IMR-90 (cell line): ENCODE measurements around the gene DRD4. TPM values are rescaled to one million over a fixed set of nuclear protein-coding genes. Genes with fewer than 3 reads are reported as not detected.

Source experiments
- ATAC-seq: fragments of 200-7000 bp; cut with Tn5 transposase; 2 replicates; pipeline ENCODE4 v1.9.1; 2020; ENCODE audit warnings: low read depth, mild to moderate bottlenecking, moderate library complexity
- BruUV-seq: library from RNA; stranded (reverse); fragments of 400-500 nt; replicated peaks from 2 replicates; lab custom pipeline; 2021; lab: Mats Ljungman, UMichigan
- CTCF ChIA-PET: fragments of 300-600 bp; formaldehyde crosslinking; extraction: SDS; loops from one replicate; lab custom pipeline; 2021; ENCODE audit warnings: antibody characterized with exemption; lab: Yijun Ruan, JAX
- POLR2A ChIA-PET: fragments of 300-600 bp; sonication (Branson Sonifier 250); formaldehyde crosslinking; loops from one replicate; lab custom pipeline; 2022; ENCODE audit warnings: antibody characterized with exemption; ENCODE audit not compliant: unreplicated experiment; lab: Charles Lee
- DNase-seq: peaks from one replicate; pipeline ENCODE4 v3.0.0; 2013
- H2AFZ ChIP-seq: replicated peaks from 2 replicates; pipeline ENCODE3; 2013; ENCODE audit warnings: low read length, mild to moderate bottlenecking; ENCODE audit not compliant: poor library complexity
- H2AK5ac ChIP-seq: 2 replicates; pipeline ENCODE4 v1.6.1; 2013; ENCODE audit warnings: low read depth, low read length, inconsistent platforms
- H2AK9ac ChIP-seq: replicated peaks from 2 replicates; pipeline ENCODE3; 2013; ENCODE audit warnings: mild to moderate bottlenecking, low read depth, low read length, moderate library complexity; ENCODE audit not compliant: poor library complexity
- H2BK120ac ChIP-seq: 2 replicates; pipeline ENCODE4 v1.6.1; 2013; ENCODE audit warnings: low read depth, low read length, inconsistent platforms
- H2BK15ac ChIP-seq: 3 replicates; pipeline ENCODE4 v1.6.1; 2013; ENCODE audit warnings: low read depth, low read length, inconsistent platforms
- H2BK20ac ChIP-seq: 2 replicates; pipeline ENCODE4 v1.6.1; 2013; ENCODE audit warnings: low read depth, mild to moderate bottlenecking, inconsistent platforms, low read length, moderate library complexity
- H2BK5ac ChIP-seq: 2 replicates; pipeline ENCODE4 v1.6.1; 2013; ENCODE audit warnings: mild to moderate bottlenecking, low read depth, low read length, inconsistent platforms; ENCODE audit not compliant: poor library complexity, severe bottlenecking
- H3K14ac ChIP-seq: replicated peaks from 2 replicates; pipeline ENCODE4 v1.6.1; 2013; ENCODE audit warnings: low read depth, low read length, inconsistent platforms
- H3K18ac ChIP-seq: 2 replicates; pipeline ENCODE4 v1.6.1; 2013; ENCODE audit warnings: low read depth, low read length, control low read depth
- H3K23ac ChIP-seq: 2 replicates; pipeline ENCODE4 v1.6.1; 2013; ENCODE audit warnings: low read depth, low read length, inconsistent platforms
- H3K27ac ChIP-seq: 2 replicates; pipeline ENCODE4 v1.5.1; 2013; ENCODE audit warnings: mild to moderate bottlenecking, control low read depth, low read length; ENCODE audit not compliant: insufficient read depth
- H3K27me3 ChIP-seq: 2 replicates; pipeline ENCODE4 v1.6.1; 2013; ENCODE audit warnings: low read length; ENCODE audit not compliant: control insufficient read depth, insufficient read depth
- H3K36me3 ChIP-seq: 2 replicates; pipeline ENCODE4 v1.6.1; 2013; ENCODE audit warnings: low read length, mixed read lengths; ENCODE audit not compliant: control insufficient read depth, insufficient read depth
- H3K4ac ChIP-seq: 2 replicates; pipeline ENCODE4 v1.6.1; 2013; ENCODE audit warnings: low read depth, low read length, inconsistent platforms
- H3K4me1 ChIP-seq: 2 replicates; pipeline ENCODE4 v1.6.1; 2013; ENCODE audit warnings: low read length, mixed read lengths; ENCODE audit not compliant: control insufficient read depth, insufficient read depth
- H3K4me2 ChIP-seq: 2 replicates; pipeline ENCODE4 v1.6.1; 2013; ENCODE audit warnings: low read depth, mild to moderate bottlenecking, control low read depth, low read length, moderate library complexity
- H3K4me3 ChIP-seq: 2 replicates; pipeline ENCODE4 v1.5.1; 2013; ENCODE audit warnings: low read depth, mild to moderate bottlenecking, control low read depth, low read length, moderate library complexity; ENCODE audit not compliant: insufficient read depth
- H3K56ac ChIP-seq: 2 replicates; pipeline ENCODE4 v1.6.1; 2013; ENCODE audit warnings: low read length, inconsistent platforms; ENCODE audit not compliant: insufficient read depth; ENCODE audit errors: extremely low read depth
- H3K79me1 ChIP-seq, 2 experiments: 2 replicates each; pipeline ENCODE4 v1.6.1; 2013; ENCODE audit warnings: low read length in 2 of 2, inconsistent platforms in 1 of 2, low read depth in 1 of 2
- H3K9ac ChIP-seq: 2 replicates; pipeline ENCODE4 v1.6.1; 2013; ENCODE audit warnings: low read depth, low read length, control low read depth
- H3K9me1 ChIP-seq: 2 replicates; pipeline ENCODE4 v1.6.1; 2013; ENCODE audit warnings: low read length, inconsistent platforms; ENCODE audit not compliant: insufficient read depth
- H3K9me3 ChIP-seq: 2 replicates; pipeline ENCODE4 v1.6.1; 2013; ENCODE audit warnings: low read length; ENCODE audit not compliant: control insufficient read depth, insufficient read depth
- H4K20me1 ChIP-seq: 2 replicates; pipeline ENCODE4 v1.6.1; 2013; ENCODE audit warnings: low read length, inconsistent platforms; ENCODE audit not compliant: insufficient read depth
- H4K5ac ChIP-seq: 2 replicates; pipeline ENCODE4 v1.6.1; 2013; ENCODE audit warnings: mild to moderate bottlenecking, low read depth, low read length, control low read depth
- H4K8ac ChIP-seq, 2 experiments: 2 replicates each; pipeline ENCODE4 v1.6.1; 2013; ENCODE audit warnings: low read depth in 2 of 2, low read length in 2 of 2, control low read depth in 1 of 2, inconsistent platforms in 1 of 2
- H4K91ac ChIP-seq: 2 replicates; pipeline ENCODE4 v1.6.1; 2013; ENCODE audit warnings: low read depth, low read length, inconsistent platforms; ENCODE audit not compliant: insufficient read depth
- BHLHE40 ChIP-seq: fragments of 150-350 bp; IDR thresholded peaks from 2 replicates; pipeline ENCODE4 v1.6.1; 2016; ENCODE audit warnings: mild to moderate bottlenecking, low read depth, low read length
- CTCF ChIP-seq: conservative IDR thresholded peaks from 2 replicates; pipeline ENCODE4 v1.5.1; 2012; ENCODE audit warnings: mild to moderate bottlenecking, low read depth, low read length, improper control_type of control experiment
- ELK1 ChIP-seq: fragments of 150-350 bp; IDR thresholded peaks from 2 replicates; pipeline ENCODE4 v1.6.1; 2016; ENCODE audit warnings: low read depth, mild to moderate bottlenecking, low read length, moderate library complexity, borderline replicate concordance
- FOS ChIP-seq: fragments of 150-350 bp; IDR thresholded peaks from 2 replicates; pipeline ENCODE4 v1.6.1; 2016; ENCODE audit warnings: low read depth, low read length
- MAZ ChIP-seq: IDR thresholded peaks from 2 replicates; pipeline ENCODE4 v1.6.1; 2012; ENCODE audit warnings: low read depth, mild to moderate bottlenecking, low read length, improper control_type of control experiment, moderate library complexity, borderline replicate concordance
- MXI1 ChIP-seq: IDR thresholded peaks from 2 replicates; pipeline ENCODE4 v1.6.1; 2012; ENCODE audit warnings: low read depth, mild to moderate bottlenecking, low read length, moderate library complexity, borderline replicate concordance
- POLR2A ChIP-seq: IDR thresholded peaks from 2 replicates; pipeline ENCODE4 v1.6.1; 2012; ENCODE audit warnings: mild to moderate bottlenecking, low read depth, low read length
- RAD21 ChIP-seq: IDR thresholded peaks from 2 replicates; pipeline ENCODE4 v1.6.1; 2012; ENCODE audit warnings: low read length, improper control_type of control experiment
- RFX5 ChIP-seq: IDR thresholded peaks from 2 replicates; pipeline ENCODE4 v1.8.0; 2012; ENCODE audit warnings: low read depth, mild to moderate bottlenecking, low read length, moderate library complexity
- SMC3 ChIP-seq: fragments of 150-350 bp; IDR thresholded peaks from 2 replicates; pipeline ENCODE4 v1.6.1; 2016; ENCODE audit warnings: low read depth, mild to moderate bottlenecking, antibody characterized with exemption, low read length, moderate library complexity
- USF2 ChIP-seq: fragments of 150-350 bp; IDR thresholded peaks from 2 replicates; pipeline ENCODE4 v1.6.1; 2017; ENCODE audit warnings: mild to moderate bottlenecking, antibody characterized with exemption, low read length, low read depth
- WGBS, 2 experiments: methylation state at CpG; one replicate each; pipeline versions ENCODE4 v1.1.5 to v1.1.7; 2013; ENCODE audit warnings: missing lambda C conversion rate in 2 of 2; ENCODE audit not compliant: insufficient read length in 1 of 2; ENCODE audit errors: extremely low coverage in 2 of 2; 5-methylcytosine and 5-hydroxymethylcytosine counted together
- dilution Hi-C: fragments of 300-500 bp; cut with HindIII; formaldehyde crosslinking; loops from one replicate; pipeline ENCODE4 v1.14.3; 2018; ENCODE audit warnings: low sequenced_read_pairs; ENCODE audit not compliant: unreplicated experiment
- in situ Hi-C: fragments of 300-500 bp; cut with MboI; formaldehyde crosslinking; loops from 3 replicates; pipeline ENCODE4 v1.14.3; 2019; ENCODE audit warnings: low sequenced_read_pairs, inconsistent platforms, mixed read lengths
- intact Hi-C: fragments of 100-400 bp; cut with micrococcal nuclease; formaldehyde crosslinking; loops from 2 replicates; pipeline ENCODE4 v1.10.0; 2022
- polyA plus RNA-seq, 3 experiments: library from polyadenylated mRNA; depleted of rRNA; stranded (reverse); fragments of >200 nt; gene quantifications; 2 replicates each; pipeline ENCODE4 v1.2.3, GENCODE V29; 2012; ENCODE audit warnings: low replicate concordance in 1 of 3
- total RNA-seq: library from RNA; depleted of rRNA; stranded (reverse); fragments of >200 nt; gene quantifications from 2 replicates; pipeline ENCODE4 v1.2.3, GENCODE V29; 2012

DRD4 gene
- total and polyA plus RNA-seq, 2 of the 4 experiments (the other 2 are of a cell fraction) = not detected

- Histone ChIP-seq H4K20me1 (peaks cover 8% of the 10 kb centered on the region), H3K4me3 (no peak overlapping the region), H3K4me2 (no peak overlapping the region), H3K4me1 (no peaks in the 10 kb centered on the region), H2AK9ac (no peak overlapping the region), H3K9me3 (no peaks in the 10 kb centered on the region), H2BK20ac (no peak overlapping the region), H3K9me1 (no peaks in the 10 kb centered on the region), H4K5ac (no peak overlapping the region), H3K27ac (no peak overlapping the region), H2BK5ac (no peak overlapping the region), H2AK5ac (no peak overlapping the region), H3K14ac (no peak overlapping the region), H3K9ac (no peak overlapping the region), H3K4ac (no peak overlapping the region), H4K91ac (no peak overlapping the region), H3K27me3 (no peaks in the 10 kb centered on the region), H3K23ac (no peak overlapping the region), H3K36me3 (peaks cover 24% of the 10 kb centered on the region), H2BK120ac (no peak overlapping the region), H2AFZ (no peak overlapping the region), H3K56ac (no peak overlapping the region), H3K18ac (no peak overlapping the region), H3K79me1 (peaks cover 12 to 15% of the 10 kb centered on the region in 2 experiments; a peak in 2 of 4 replicates), H4K8ac (no peak overlapping the region), H2BK15ac (no peak overlapping the region)
- WGBS, 2 experiments = 91% methylated on average over 14 of the region's 19 CpGs; no CpG with 5 or more reads in 1 of the 2 experiments
- ChIA-PET POLR2A (no interaction called here), CTCF (no interaction called here)
- DNase-seq (no peak), ATAC-seq (no peak)
- in situ Hi-C loops = loop anchor here (5.0 kb wide), 1 partner anchor 77 kb away; no protein-coding TSS in a partner anchor
- no TSS peak for BruUV-seq
- dilution Hi-C loops = no loop called here
- intact Hi-C loops = no loop called here
- no peak for TF ChIP-seq SMC3
- TF ChIP-seq CTCF = no peak
- no peak for TF ChIP-seq RFX5
- TF ChIP-seq MAZ = no peak
- TF ChIP-seq ELK1 = no peak
- no peak for TF ChIP-seq BHLHE40
- TF ChIP-seq MXI1 = no peak
- TF ChIP-seq FOS = no peak
- no peak for TF ChIP-seq RAD21
- no peak for TF ChIP-seq POLR2A
- no peak for TF ChIP-seq USF2
These were observed 23.2 kb downstream of the DRD4 start for GRCh38 chr11:660281-660680.
